Stomach (tissue), 9 donors: ENCODE data around the gene RSL1D1. TPM values are rescaled to one million over a fixed set of nuclear protein-coding genes. Genes with fewer than 3 reads are reported as not detected.

Source experiments
- DNase-seq, 2 donors: peaks; one replicate each; pipeline versions ENCODE4 v3.0.0 to v3.0.0-alpha.2; 2013 to 2019
- H3K27ac ChIP-seq, 5 donors: fragments of 200-600 bp in 4 of 5; sonication (generic) in 4 of 5; one replicate each; pipeline ENCODE4 v1.5.1; 2013 to 2019; ENCODE audit warnings: mild to moderate bottlenecking in 1 of 5, moderate library complexity in 1 of 5
- H3K27me3 ChIP-seq, 3 donors: fragments of 200-600 bp; sonication (generic); one replicate each; pipeline ENCODE4 v1.5.1; 2017 to 2019; ENCODE audit warnings: mixed run types in 1 of 3
- H3K36me3 ChIP-seq, 4 donors: fragments of 200-600 bp; sonication (generic); 1 replicate in 3 of 4; 2 replicates in 1 of 4; pipeline ENCODE4 v1.5.1; 2016 to 2019
- H3K4me1 ChIP-seq, 4 donors: fragments of 200-600 bp; sonication (generic); one replicate each; pipeline ENCODE4 v1.5.1; 2016 to 2019
- H3K4me3 ChIP-seq, 4 donors: fragments of 200-600 bp; sonication (generic) in 3 of 4; one replicate each; pipeline ENCODE4 v1.5.1; 2016 to 2019; ENCODE audit warnings: mild to moderate bottlenecking in 1 of 4
- H3K9me3 ChIP-seq, 4 donors: fragments of 200-600 bp; sonication (generic); one replicate each; pipeline ENCODE4 v1.5.1; 2016 to 2019
- EP300 ChIP-seq: sonication (generic); formaldehyde crosslinking; IDR thresholded peaks from one replicate; pipeline ENCODE4 v1.6.1; 2017; ENCODE audit warnings: antibody characterized with exemption
- POLR2A ChIP-seq, 4 donors: fragments of 450-650 bp; IDR thresholded peaks; one replicate each; pipeline ENCODE4 v1.6.1; 2016; ENCODE audit warnings: antibody characterized with exemption in 4 of 4, control low read depth in 2 of 4, mild to moderate bottlenecking in 1 of 4, moderate library complexity in 1 of 4
- POLR2AphosphoS5 ChIP-seq, 3 donors: sonication (generic); formaldehyde crosslinking; IDR thresholded peaks; one replicate each; pipeline ENCODE4 v1.6.1; 2016; ENCODE audit warnings: antibody characterized with exemption in 3 of 3
- WGBS, 5 donors: extraction: QIAGEN DNeasy Blood & Tissue Kit in 3 of 5; methylation state at CpG; one replicate each; pipeline versions ENCODE4 v1.1.5 to v1.1.7; 2013 to 2018; 5-methylcytosine and 5-hydroxymethylcytosine counted together
- intact Hi-C: fragments of 100-400 bp; cut with DNase I; formaldehyde crosslinking; loops from one replicate; pipeline ENCODE4 v1.15.1; 2023; ENCODE audit warnings: low total_unique reads
- polyA plus RNA-seq, 3 donors: library from polyadenylated mRNA; stranded (reverse); fragments of 200-250 nt; gene quantifications; one replicate each; pipeline ENCODE4 v1.2.3, GENCODE V29; 2013
- total RNA-seq, 5 donors: library from RNA; depleted of rRNA; stranded (reverse); fragments of >200 nt; gene quantifications; one replicate each; pipeline versions ENCODE4 v1.1.0 to v1.2.3, GENCODE V29; 2014 to 2016
- TF ChIP-seq, protein P1 (sequence below), 7 experiments: fragments of 450-650 bp in 4 of 7; fragments of 200-600 bp in 3 of 7; sonication (generic) in 3 of 7; IDR thresholded peaks; one replicate each; pipeline ENCODE4 v1.5.1; 2016 to 2019; ENCODE audit warnings: antibody characterized with exemption in 7 of 7, control low read depth in 2 of 7, mild to moderate bottlenecking in 1 of 7
- donor health status: healthy with polysubstance abuse.
- donor health status: Bipolar disorder and iron deficiency.
- donor health status: healthy.

The RSL1D1 gene
- total and polyA plus RNA-seq, 8 donors, result 21.1 to 255 (median 86.5) TPM

DNA sequence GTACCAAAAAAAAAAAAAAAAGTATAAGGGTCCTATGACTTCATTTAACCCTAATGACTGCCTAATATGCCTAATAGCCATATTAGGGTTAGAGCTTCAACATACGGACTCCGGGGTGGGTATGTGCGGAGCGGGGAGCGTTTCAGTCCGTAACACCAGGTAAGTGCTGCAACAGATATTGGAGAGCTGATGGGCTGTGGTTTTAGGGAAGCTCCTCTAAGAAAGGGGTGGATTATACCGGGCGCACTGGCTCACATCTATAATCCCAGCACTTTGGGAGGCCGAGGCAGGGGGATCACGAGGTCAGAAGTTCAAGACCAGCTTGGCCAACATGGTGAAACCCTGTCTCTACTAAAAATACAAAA, 52.3 kb downstream of the RSL1D1 start:
- TF ChIP-seq, protein P1, sequence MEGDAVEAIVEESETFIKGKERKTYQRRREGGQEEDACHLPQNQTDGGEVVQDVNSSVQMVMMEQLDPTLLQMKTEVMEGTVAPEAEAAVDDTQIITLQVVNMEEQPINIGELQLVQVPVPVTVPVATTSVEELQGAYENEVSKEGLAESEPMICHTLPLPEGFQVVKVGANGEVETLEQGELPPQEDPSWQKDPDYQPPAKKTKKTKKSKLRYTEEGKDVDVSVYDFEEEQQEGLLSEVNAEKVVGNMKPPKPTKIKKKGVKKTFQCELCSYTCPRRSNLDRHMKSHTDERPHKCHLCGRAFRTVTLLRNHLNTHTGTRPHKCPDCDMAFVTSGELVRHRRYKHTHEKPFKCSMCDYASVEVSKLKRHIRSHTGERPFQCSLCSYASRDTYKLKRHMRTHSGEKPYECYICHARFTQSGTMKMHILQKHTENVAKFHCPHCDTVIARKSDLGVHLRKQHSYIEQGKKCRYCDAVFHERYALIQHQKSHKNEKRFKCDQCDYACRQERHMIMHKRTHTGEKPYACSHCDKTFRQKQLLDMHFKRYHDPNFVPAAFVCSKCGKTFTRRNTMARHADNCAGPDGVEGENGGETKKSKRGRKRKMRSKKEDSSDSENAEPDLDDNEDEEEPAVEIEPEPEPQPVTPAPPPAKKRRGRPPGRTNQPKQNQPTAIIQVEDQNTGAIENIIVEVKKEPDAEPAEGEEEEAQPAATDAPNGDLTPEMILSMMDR (IDR thresholded peaks at IDR 0.05), result no peak
- no peak for TF ChIP-seq EP300
- TF ChIP-seq POLR2A (IDR thresholded peaks at IDR 0.05), result no peak
- no peak for TF ChIP-seq POLR2AphosphoS5 (IDR thresholded peaks at IDR 0.05)
- WGBS, 5 donors, result 91 to 97% (median 95%) methylated on average over 10 of the region's 10 CpGs
- intact Hi-C loops, result loop anchor here (10.0 kb wide), 1 partner anchor 54 kb away; the partner anchor contains the start of gene TXNDC11

DNA sequence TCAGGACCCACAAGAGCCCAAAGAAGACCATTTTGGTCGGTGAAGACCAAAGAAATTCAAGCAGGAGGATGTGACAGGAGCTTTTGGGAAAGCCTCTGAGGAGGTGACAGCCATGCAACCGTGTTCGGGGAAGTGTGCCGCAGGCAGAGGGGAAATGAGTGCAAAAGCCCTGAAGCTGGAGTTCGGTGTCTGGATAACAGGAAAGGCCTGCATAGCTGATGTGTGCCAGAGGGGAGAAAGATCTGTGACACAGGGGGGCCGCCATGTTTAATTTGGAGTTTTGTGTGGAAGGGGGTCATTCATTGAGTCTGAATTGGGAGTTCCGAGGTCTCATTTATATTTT, 53.4 kb downstream of the RSL1D1 start:
- no peak for DNase-seq
- peak overlapping the region; percentile 59 to 92 (median 70) for H3K4me3 ChIP-seq
- H3K36me3 ChIP-seq, result peaks cover 0 to 8% (median 4%) of the 10 kb centered on the region in 4 donors
- H3K27ac ChIP-seq, result peak overlapping the region; percentile 97 to 100 (median 99)
- WGBS, 5 donors, result 3 to 5% (median 4%) methylated on average over 7 of the region's 7 CpGs
- TF ChIP-seq, protein P1 (IDR thresholded peaks at IDR 0.05), result no peak
- no peak for TF ChIP-seq POLR2A (IDR thresholded peaks at IDR 0.05)
- no peak for TF ChIP-seq POLR2AphosphoS5 (IDR thresholded peaks at IDR 0.05)
- TF ChIP-seq EP300, result no peak
- H3K4me1 ChIP-seq, result peaks cover 45 to 64% (median 57%) of the 10 kb centered on the region in 4 donors
- H3K9me3 ChIP-seq, result no peaks in the 10 kb centered on the region
- H3K27me3 ChIP-seq, result no peaks in the 10 kb centered on the region
- intact Hi-C loops, result loop anchor here (10.0 kb wide), 1 partner anchor 53 kb away; the partner anchor contains the start of gene TXNDC11

More for the DNA sequence above, 52.3 kb downstream of the RSL1D1 start:
- peaks cover 35 to 53% (median 46%) of the 10 kb centered on the region in 4 donors for H3K4me1 ChIP-seq
- H3K27ac ChIP-seq, result peak overlapping the region in 4 of 5 donors; percentile 97 to 99 (median 98)
- H3K36me3 ChIP-seq, result peaks cover 0 to 8% (median 4%) of the 10 kb centered on the region in 4 donors
- peak overlapping the region in 1 of 4 donors; percentile 59 for H3K4me3 ChIP-seq
- H3K9me3 ChIP-seq, result no peaks in the 10 kb centered on the region
- no peaks in the 10 kb centered on the region for H3K27me3 ChIP-seq
- DNase-seq, result no peak

DNA sequence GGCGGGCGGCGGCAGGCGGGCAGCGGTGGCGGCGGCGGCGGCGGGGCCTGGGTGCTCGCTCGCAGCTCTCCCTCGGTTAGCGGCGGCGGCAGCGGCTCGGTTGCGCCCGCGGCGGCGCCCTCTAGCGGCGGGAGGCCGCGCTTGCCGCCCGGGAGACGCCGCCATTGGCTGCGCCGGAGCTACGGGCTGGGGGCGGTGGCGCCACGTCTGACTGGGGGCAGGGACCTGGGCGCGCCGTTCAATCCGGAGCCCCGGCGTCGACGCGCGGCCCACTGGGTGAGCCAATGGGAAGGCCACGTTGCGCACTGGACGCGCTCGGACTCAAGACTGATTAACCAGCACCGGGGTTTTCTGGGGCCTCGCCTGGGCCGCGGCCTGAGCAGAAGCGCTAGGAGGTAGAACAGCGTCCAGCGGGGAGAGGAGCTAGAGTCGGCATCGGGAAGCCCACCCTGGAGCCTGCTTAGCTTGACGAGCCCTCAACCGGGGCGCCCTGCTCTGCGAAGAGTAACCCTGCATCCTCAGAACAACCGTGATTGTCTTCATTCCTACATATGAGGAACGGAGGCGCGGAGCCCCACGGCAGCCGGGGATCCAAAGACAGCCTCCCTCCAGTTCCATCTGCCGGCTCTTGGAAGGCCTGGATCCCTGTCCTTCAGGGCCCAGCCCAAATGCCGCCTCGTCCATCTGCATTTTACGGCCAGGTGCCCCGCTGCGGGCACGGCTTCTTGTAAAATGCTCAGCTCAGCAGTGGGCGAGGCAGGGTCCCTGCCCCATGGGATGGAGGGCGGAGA, 54.0 kb downstream of the RSL1D1 start, which contains the start of gene ZC3H7A:
TSS of gene ZC3H7A (minus strand) at position 93 of the 791 bp plus-strand sequence. CDS start 14,904 bp downstream, outside the sequence.
- 0 to 1% (median 0%) methylated on average over 22 to 80 of the region's 80 CpGs for WGBS, 5 donors
- H3K36me3 ChIP-seq, result peaks cover 0 to 8% (median 4%) of the 10 kb centered on the region in 4 donors
- H3K4me1 ChIP-seq, result peaks cover 51 to 70% (median 63%) of the 10 kb centered on the region in 4 donors
- no peaks in the 10 kb centered on the region for H3K27me3 ChIP-seq
- intact Hi-C loops, result loop anchor here (10.0 kb wide), 1 partner anchor 53 kb away; the partner anchor contains the start of gene TXNDC11
- H3K9me3 ChIP-seq, result no peaks in the 10 kb centered on the region
- H3K27ac ChIP-seq, result peak within 1 kb of the TSS; percentile 97 to 100 (median 99)
- H3K4me3 ChIP-seq, result peak within 1 kb of the TSS; percentile 64 to 92 (median 80)
- peak; percentile 97 to 99 for DNase-seq
- TF ChIP-seq POLR2A (IDR thresholded peaks at IDR 0.05), result peak in 2 of 4 donors; percentile 79 to 94
- no peak for TF ChIP-seq EP300
- TF ChIP-seq POLR2AphosphoS5 (IDR thresholded peaks at IDR 0.05), result peak; percentile 63 to 94 (median 94)
- TF ChIP-seq, protein P1 (IDR thresholded peaks at IDR 0.05), result peak in 5 of 7 experiments; percentile 21 to 99 (median 83)
